T follicular helper cell (primary cell): ENCODE data around the gene LRRK1.
"Not testable (repeated sequence)": the region's sequence is repeated elsewhere in the genome, so short reads cannot be mapped to it uniquely, and the experiment has no call there.

Experiments used
- DNase-seq: peaks from one replicate; pipeline ENCODE4 v3.0.0-alpha.2; 2020; ENCODE audit warnings: low read depth

LRRK1 gene

GRCh38 chr15:101092156-101092866, 173.2 kb downstream of the LRRK1 start:
- no peak for DNase-seq

GRCh38 chr15:101092867-101093202, 173.7 kb downstream of the LRRK1 start:
- no peak for DNase-seq

GRCh38 chr15:101093958-101094357, 174.8 kb downstream of the LRRK1 start:
- no peak for DNase-seq

- DNase-seq, result not testable (repeated sequence)
These were observed 176.7 kb downstream of the LRRK1 start for GRCh38 chr15:101095796-101096406.

- no peak for DNase-seq
These were observed 178.0 kb downstream of the LRRK1 start for GRCh38 chr15:101097111-101097510.

- no peak for DNase-seq
These were observed 180.0 kb downstream of the LRRK1 start for GRCh38 chr15:101099183-101099582.

GRCh38 chr15:101100118-101100517, 181.0 kb downstream of the LRRK1 start:
- DNase-seq, result no peak

- no peak for DNase-seq
These were observed 181.7 kb downstream of the LRRK1 start for GRCh38 chr15:101100593-101101442.

GRCh38 chr15:101101676-101102075, 182.5 kb downstream of the LRRK1 start:
- DNase-seq, result no peak

GRCh38 chr15:101102746-101103145, 183.6 kb downstream of the LRRK1 start:
- DNase-seq, result no peak

GRCh38 chr15:101103598-101103997, 184.4 kb downstream of the LRRK1 start:
- no peak for DNase-seq

- no peak for DNase-seq
These were observed 185.0 kb downstream of the LRRK1 start for GRCh38 chr15:101104141-101104540.

- DNase-seq, result no peak
These were observed 186.1 kb downstream of the LRRK1 start for GRCh38 chr15:101105059-101105891.

GRCh38 chr15:101107101-101107500, 187.9 kb downstream of the LRRK1 start:
- no peak for DNase-seq

GRCh38 chr15:101107625-101108460, 188.7 kb downstream of the LRRK1 start:
- DNase-seq, result no peak

GRCh38 chr15:101108461-101108775, 189.3 kb downstream of the LRRK1 start:
- DNase-seq, result no peak

- DNase-seq, result no peak
These were observed 189.6 kb downstream of the LRRK1 start for GRCh38 chr15:101108791-101109190.

GRCh38 chr15:101110681-101111569, 191.8 kb downstream of the LRRK1 start:
- no peak for DNase-seq

- no peak for DNase-seq
These were observed 192.6 kb downstream of the LRRK1 start for GRCh38 chr15:101111570-101112262.
